Endodermal cell (in vitro differentiated cells): Measurements from ENCODE around the gene MAP7. TPM values are rescaled to one million over a fixed set of nuclear protein-coding genes. Genes with fewer than 3 reads are reported as not detected.
A peak's percentile ranks its signal among the peaks of the same experiment; 100 is the strongest.

Source experiments
- DNase-seq: peaks from one replicate; pipeline ENCODE4 v3.0.0-alpha.2; 2017
- H3K27ac ChIP-seq: 2 replicates; pipeline ENCODE4 v1.5.1; 2013; ENCODE audit warnings: mild to moderate bottlenecking, low read depth, low read length, moderate library complexity
- H3K27me3 ChIP-seq: 2 replicates; pipeline ENCODE4 v1.6.1; 2013; ENCODE audit warnings: mild to moderate bottlenecking, low read length, moderate library complexity; ENCODE audit not compliant: insufficient read depth, control insufficient read depth, poor library complexity, severe bottlenecking
- H3K36me3 ChIP-seq: 2 replicates; pipeline ENCODE4 v1.7.0; 2013; ENCODE audit warnings: mild to moderate bottlenecking, low read length, moderate library complexity; ENCODE audit not compliant: control insufficient read depth, insufficient read depth
- H3K4me1 ChIP-seq: one replicate; pipeline ENCODE4 v1.7.0; 2013; ENCODE audit warnings: low read length; ENCODE audit not compliant: control insufficient read depth, insufficient read depth
- H3K4me3 ChIP-seq: 2 replicates; pipeline ENCODE4 v1.5.1; 2013; ENCODE audit warnings: mild to moderate bottlenecking, low read length, moderate library complexity
- H3K9ac ChIP-seq: 2 replicates; pipeline ENCODE4 v1.6.1; 2013; ENCODE audit warnings: mild to moderate bottlenecking, low read length, moderate library complexity; ENCODE audit not compliant: poor library complexity, severe bottlenecking; ENCODE audit errors: extremely low read depth
- H3K9me3 ChIP-seq: 2 replicates; pipeline ENCODE4 v1.6.1; 2013; ENCODE audit warnings: mild to moderate bottlenecking, low read length, moderate library complexity; ENCODE audit not compliant: control insufficient read depth
- H3K27ac Mint-ChIP-seq: 2 replicates; pipeline ENCODE4 v1.8.0; 2020; ENCODE audit warnings: mixed read lengths
- H3K27me3 Mint-ChIP-seq: 2 replicates; pipeline ENCODE4 v1.8.0; 2021; ENCODE audit warnings: mild to moderate bottlenecking, mixed read lengths; ENCODE audit not compliant: insufficient read depth
- H3K36me3 Mint-ChIP-seq: 2 replicates; pipeline ENCODE4 v1.8.0; 2020; ENCODE audit warnings: low read depth, mixed read lengths
- H3K4me1 Mint-ChIP-seq: 2 replicates; pipeline ENCODE4 v1.8.0; 2020; ENCODE audit warnings: mixed read lengths
- H3K4me3 Mint-ChIP-seq: 2 replicates; pipeline ENCODE4 v1.8.0; 2020; ENCODE audit warnings: mild to moderate bottlenecking, moderate library complexity, mixed read lengths
- H3K9me3 Mint-ChIP-seq: 2 replicates; pipeline ENCODE4 v1.8.0; 2020; ENCODE audit warnings: mild to moderate bottlenecking, mixed read lengths
- WGBS, 2 experiments: methylation state at CpG; one replicate each; pipeline versions ENCODE4 v1.1.5 to v1.1.7; 2013; ENCODE audit warnings: missing lambda C conversion rate in 2 of 2, mixed read lengths in 1 of 2; ENCODE audit not compliant: insufficient coverage in 1 of 2, insufficient read length in 1 of 2; 5-methylcytosine and 5-hydroxymethylcytosine counted together
- total RNA-seq, 2 donors: library from RNA; stranded (reverse); fragmentation: NEBNext Ultra II Directional in 1 of 2; extraction: Animal tissue kit (Norgen Biotek cat#: 25700) in 1 of 2; gene quantifications; 2 replicates in 1 of 2; 3 replicates in 1 of 2; pipeline ENCODE4 v1.2.1, GENCODE V29; 2021
- TF ChIP-seq, protein P1 (sequence below): fragments of 200-600 bp; sonication (generic); conservative IDR thresholded peaks from 2 replicates; pipeline ENCODE4 v1.5.0; 2021; ENCODE audit warnings: antibody characterized with exemption, mild to moderate bottlenecking

The MAP7 gene
- total RNA-seq, 2 donors from 2014 or later, result 42.4 to 48.7 TPM

DNA sequence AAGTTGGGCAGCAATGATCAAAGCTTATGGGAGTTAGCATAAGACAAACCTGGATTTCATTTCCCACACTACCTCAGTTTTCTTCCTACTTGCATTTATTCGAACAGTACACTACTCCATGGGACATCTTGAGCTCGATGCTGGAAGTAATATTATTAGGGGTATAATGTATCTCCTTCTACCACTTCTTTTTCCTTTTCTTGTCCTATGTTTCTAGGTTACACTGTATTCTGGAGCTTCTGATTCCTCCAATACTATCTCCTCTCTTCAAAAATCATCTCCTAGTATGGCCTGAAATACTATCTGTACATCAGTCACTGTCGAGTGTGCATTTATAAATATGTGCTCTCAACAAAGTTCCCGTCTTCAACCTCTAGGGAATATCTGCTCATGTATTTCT is 124.4 kb downstream of the MAP7 start:
- H3K9ac ChIP-seq, result no peak overlapping the region
- no peaks in the 10 kb centered on the region for H3K9me3 Mint-ChIP-seq
- H3K4me1 ChIP-seq, result no peaks in the 10 kb centered on the region
- H3K9me3 ChIP-seq, result no peaks in the 10 kb centered on the region
- H3K36me3 Mint-ChIP-seq, result peaks cover 5% of the 10 kb centered on the region
- no peaks in the 10 kb centered on the region for H3K27me3 Mint-ChIP-seq
- 89 to 91% methylated on average over 1 to 3 of the region's 4 CpGs for WGBS, 2 experiments
- H3K27ac ChIP-seq, result no peak overlapping the region
- TF ChIP-seq, protein P1, sequence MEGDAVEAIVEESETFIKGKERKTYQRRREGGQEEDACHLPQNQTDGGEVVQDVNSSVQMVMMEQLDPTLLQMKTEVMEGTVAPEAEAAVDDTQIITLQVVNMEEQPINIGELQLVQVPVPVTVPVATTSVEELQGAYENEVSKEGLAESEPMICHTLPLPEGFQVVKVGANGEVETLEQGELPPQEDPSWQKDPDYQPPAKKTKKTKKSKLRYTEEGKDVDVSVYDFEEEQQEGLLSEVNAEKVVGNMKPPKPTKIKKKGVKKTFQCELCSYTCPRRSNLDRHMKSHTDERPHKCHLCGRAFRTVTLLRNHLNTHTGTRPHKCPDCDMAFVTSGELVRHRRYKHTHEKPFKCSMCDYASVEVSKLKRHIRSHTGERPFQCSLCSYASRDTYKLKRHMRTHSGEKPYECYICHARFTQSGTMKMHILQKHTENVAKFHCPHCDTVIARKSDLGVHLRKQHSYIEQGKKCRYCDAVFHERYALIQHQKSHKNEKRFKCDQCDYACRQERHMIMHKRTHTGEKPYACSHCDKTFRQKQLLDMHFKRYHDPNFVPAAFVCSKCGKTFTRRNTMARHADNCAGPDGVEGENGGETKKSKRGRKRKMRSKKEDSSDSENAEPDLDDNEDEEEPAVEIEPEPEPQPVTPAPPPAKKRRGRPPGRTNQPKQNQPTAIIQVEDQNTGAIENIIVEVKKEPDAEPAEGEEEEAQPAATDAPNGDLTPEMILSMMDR, result no peak
- no peak overlapping the region for H3K27ac Mint-ChIP-seq
- peaks cover 7% of the 10 kb centered on the region for H3K36me3 ChIP-seq
- peaks cover 9% of the 10 kb centered on the region for H3K4me1 Mint-ChIP-seq
- H3K27me3 ChIP-seq, result no peaks in the 10 kb centered on the region
- H3K4me3 Mint-ChIP-seq, result no peak overlapping the region
- no peak overlapping the region for H3K4me3 ChIP-seq
- no peak for DNase-seq

DNA sequence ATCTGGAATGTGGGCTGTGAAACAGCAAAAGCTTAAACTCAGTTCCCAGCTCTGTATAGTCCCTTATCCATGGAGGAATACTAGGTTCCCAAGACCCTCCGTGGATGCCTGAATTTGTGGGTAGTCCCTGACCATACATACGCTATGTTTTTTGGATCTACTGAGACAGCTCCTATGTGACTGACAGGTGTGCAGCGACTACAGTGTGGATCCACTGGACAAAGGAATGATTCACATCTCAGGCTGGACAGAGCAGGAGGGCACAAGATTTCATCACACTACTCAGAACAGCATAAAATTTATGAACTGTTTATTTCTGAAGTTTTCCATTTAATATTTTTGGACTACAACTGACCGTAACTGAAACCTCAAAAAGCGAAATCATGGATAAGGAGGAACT is 125.3 kb downstream of the MAP7 start:
- DNase-seq, result no peak
- TF ChIP-seq, protein P1, result no peak
- no peaks in the 10 kb centered on the region for H3K27me3 ChIP-seq
- Mint-ChIP-seq H3K9me3 (no peaks in the 10 kb centered on the region), H3K36me3 (peaks cover 12% of the 10 kb centered on the region), H3K27ac (peak overlapping the region; percentile 16), H3K4me3 (no peak overlapping the region), H3K27me3 (no peaks in the 10 kb centered on the region), H3K4me1 (peaks cover 9% of the 10 kb centered on the region)
- peaks cover 16% of the 10 kb centered on the region for H3K36me3 ChIP-seq
- WGBS, 2 experiments, result 93 to 94% methylated on average over 4 to 5 of the region's 5 CpGs
- H3K27ac ChIP-seq, result no peak overlapping the region
- H3K4me1 ChIP-seq, result no peaks in the 10 kb centered on the region
- H3K9me3 ChIP-seq, result no peaks in the 10 kb centered on the region
- H3K4me3 ChIP-seq, result no peak overlapping the region
- H3K9ac ChIP-seq, result no peak overlapping the region

DNA sequence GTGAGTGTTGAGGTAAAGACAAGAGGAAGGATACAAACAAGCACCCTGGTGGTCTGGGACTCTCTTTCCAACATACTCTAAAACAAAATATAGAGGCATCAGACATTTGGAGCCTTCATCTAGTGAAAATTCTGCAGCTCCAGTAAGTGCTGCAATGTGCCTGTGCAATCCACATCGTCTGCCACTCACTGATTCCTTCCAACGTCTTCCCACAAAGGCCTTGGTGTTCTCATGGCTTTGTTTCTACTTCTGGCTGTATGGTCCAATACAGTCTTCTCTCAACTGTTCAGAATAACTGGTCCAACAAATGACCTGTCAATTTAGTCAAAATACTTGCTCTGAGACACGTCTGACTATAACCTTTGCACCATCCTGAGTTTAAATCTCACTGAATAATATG is 125.8 kb downstream of the MAP7 start:
- 87 to 91% methylated on average over 2 to 3 of the region's 3 CpGs for WGBS, 2 experiments
- Histone ChIP-seq H3K4me3 (no peak overlapping the region), H3K27me3 (no peaks in the 10 kb centered on the region), H3K9me3 (no peaks in the 10 kb centered on the region), H3K36me3 (peaks cover 20% of the 10 kb centered on the region), H3K4me1 (no peaks in the 10 kb centered on the region), H3K9ac (no peak overlapping the region), H3K27ac (no peak overlapping the region)
- DNase-seq, result no peak
- TF ChIP-seq, protein P1, result no peak
- Mint-ChIP-seq H3K9me3 (no peaks in the 10 kb centered on the region), H3K4me1 (peaks cover 4% of the 10 kb centered on the region), H3K27me3 (no peaks in the 10 kb centered on the region), H3K36me3 (peaks cover 12% of the 10 kb centered on the region), H3K4me3 (no peak overlapping the region), H3K27ac (no peak overlapping the region)
